GM23338 (cell line): ENCODE results near the gene RAB30. TPM values are rescaled to one million over a fixed set of nuclear protein-coding genes. Genes with fewer than 3 reads are reported as not detected.

Source experiments
- ATAC-seq: fragments of 200-7000 bp; cut with Tn5 transposase; 3 replicates; pipeline ENCODE4 v1.9.1; 2020
- DNase-seq: peaks from one replicate; pipeline ENCODE4 v3.0.0-alpha.2; 2015; ENCODE audit warnings: low spot score
- H2AFZ ChIP-seq: fragments of 200-600 bp; sonication (generic); 2 replicates; pipeline ENCODE4 v1.8.0; 2016; ENCODE audit warnings: antibody characterized with exemption, mild to moderate bottlenecking, moderate library complexity
- H3F3A ChIP-seq: fragments of 200-600 bp; sonication (generic); replicated peaks from 2 replicates; pipeline ENCODE4 v1.8.0; 2017; ENCODE audit warnings: antibody characterized with exemption, mixed run types, low read depth
- H3K27ac ChIP-seq: fragments of 200-600 bp; sonication (generic); 2 replicates; pipeline ENCODE4 v1.6.1; 2016; ENCODE audit warnings: low read depth
- H3K27me3 ChIP-seq: fragments of 200-600 bp; sonication (generic); 2 replicates; pipeline ENCODE4 v1.8.0; 2016; ENCODE audit warnings: mild to moderate bottlenecking, mixed run types, moderate library complexity; ENCODE audit not compliant: insufficient read depth
- H3K36me3 ChIP-seq: fragments of 200-600 bp; sonication (generic); 2 replicates; pipeline ENCODE4 v1.8.0; 2016; ENCODE audit warnings: mild to moderate bottlenecking; ENCODE audit not compliant: insufficient read depth
- H3K4me1 ChIP-seq: fragments of 200-600 bp; sonication (generic); 2 replicates; pipeline ENCODE4 v1.8.0; 2016; ENCODE audit warnings: mild to moderate bottlenecking, moderate library complexity; ENCODE audit not compliant: insufficient read depth
- H3K4me2 ChIP-seq: fragments of 200-600 bp; sonication (generic); 2 replicates; pipeline ENCODE4 v1.7.1; 2017; ENCODE audit warnings: mixed run types
- H3K4me3 ChIP-seq: fragments of 200-600 bp; sonication (generic); 2 replicates; pipeline ENCODE4 v1.6.1; 2016; ENCODE audit warnings: mixed run types
- H3K79me2 ChIP-seq: fragments of 200-600 bp; sonication (generic); replicated peaks from 2 replicates; pipeline ENCODE4 v1.8.0; 2017; ENCODE audit warnings: mild to moderate bottlenecking; ENCODE audit not compliant: insufficient read depth
- H3K9me2 ChIP-seq: fragments of 200-600 bp; sonication (generic); 2 replicates; pipeline ENCODE4 v1.8.0; 2017; ENCODE audit not compliant: insufficient read depth
- H4K20me1 ChIP-seq: fragments of 200-600 bp; sonication (generic); replicated peaks from 2 replicates; pipeline ENCODE4 v1.8.0; 2017; ENCODE audit warnings: mild to moderate bottlenecking; ENCODE audit not compliant: insufficient read depth
- H3K27ac Mint-ChIP-seq: 2 replicates; pipeline ENCODE4 v1.8.0; 2020; ENCODE audit warnings: inconsistent platforms, mild to moderate bottlenecking, moderate library complexity, mixed read lengths
- H3K27me3 Mint-ChIP-seq: 3 replicates; pipeline ENCODE4 v1.8.0; 2022; ENCODE audit warnings: low read depth, mild to moderate bottlenecking, moderate library complexity, mixed read lengths, inconsistent platforms; ENCODE audit not compliant: insufficient read depth, poor library complexity
- H3K36me3 Mint-ChIP-seq: 3 replicates; pipeline ENCODE4 v1.8.0; 2021; ENCODE audit warnings: low read depth, mild to moderate bottlenecking, inconsistent platforms, moderate library complexity, mixed read lengths
- H3K4me1 Mint-ChIP-seq: 3 replicates; pipeline ENCODE4 v1.8.0; 2020; ENCODE audit warnings: mild to moderate bottlenecking, inconsistent platforms, mixed read lengths
- H3K4me3 Mint-ChIP-seq: 3 replicates; pipeline ENCODE4 v1.8.0; 2021; ENCODE audit warnings: moderate library complexity, mild to moderate bottlenecking, inconsistent platforms, mixed read lengths
- H3K9me3 Mint-ChIP-seq: 3 replicates; pipeline ENCODE4 v1.8.0; 2020; ENCODE audit warnings: moderate library complexity, mild to moderate bottlenecking, inconsistent platforms, mixed read lengths
- CREB1 ChIP-seq: fragments of 250-450 bp; sonication (Bioruptor Pico); IDR thresholded peaks from 2 replicates; pipeline ENCODE4 v1.5.0; 2020; ENCODE audit warnings: low read depth, mild to moderate bottlenecking, moderate library complexity
- CTCF ChIP-seq, 2 experiments: fragments of 200-600 bp in 1 of 2; sonication (generic) in 1 of 2; conservative IDR thresholded peaks; 2 replicates each; pipeline versions ENCODE4 v1.5.1 to v1.6.1; 2016 to 2017; ENCODE audit warnings: antibody characterized with exemption in 2 of 2, low read depth in 2 of 2, mild to moderate bottlenecking in 2 of 2, moderate library complexity in 1 of 2
- ETS1 ChIP-seq: IDR thresholded peaks from 2 replicates; pipeline ENCODE4 v1.6.1; 2016; ENCODE audit warnings: antibody characterized with exemption
- EZH2 ChIP-seq: fragments of 200-600 bp; sonication (generic); IDR thresholded peaks from one replicate; pipeline ENCODE4 v1.8.0; 2017; ENCODE audit warnings: antibody characterized with exemption, mild to moderate bottlenecking, low read depth; ENCODE audit not compliant: unreplicated experiment
- EZH2phosphoT487 ChIP-seq: fragments of 200-600 bp; sonication (generic); IDR thresholded peaks from one replicate; pipeline ENCODE4 v1.8.1; 2018; ENCODE audit warnings: antibody characterized with exemption; ENCODE audit not compliant: unreplicated experiment
- JUNB ChIP-seq: IDR thresholded peaks from one replicate; pipeline ENCODE4 v1.6.1; 2016; ENCODE audit warnings: antibody characterized with exemption; ENCODE audit not compliant: unreplicated experiment
- NANOG ChIP-seq: IDR thresholded peaks from 2 replicates; pipeline ENCODE4 v1.6.1; 2016; ENCODE audit warnings: antibody characterized with exemption, borderline replicate concordance
- POLR2AphosphoS5 ChIP-seq: IDR thresholded peaks from 2 replicates; pipeline ENCODE4 v1.6.1; 2016; ENCODE audit warnings: antibody characterized with exemption, low read depth
- REST ChIP-seq: IDR thresholded peaks from one replicate; pipeline ENCODE4 v1.6.1; 2018; ENCODE audit warnings: antibody characterized with exemption; ENCODE audit not compliant: unreplicated experiment
- STAT1 ChIP-seq: IDR thresholded peaks from one replicate; pipeline ENCODE4 v1.6.1; 2016; ENCODE audit warnings: antibody characterized with exemption; ENCODE audit not compliant: unreplicated experiment
- ZNF114 ChIP-seq: fragments of 250-450 bp; sonication (Bioruptor Pico); IDR thresholded peaks from 2 replicates; pipeline ENCODE4 v1.5.0; 2020; ENCODE audit warnings: mild to moderate bottlenecking, moderate library complexity
- ZNF331 ChIP-seq: fragments of 250-450 bp; sonication (Bioruptor Pico); IDR thresholded peaks from 2 replicates; pipeline ENCODE4 v1.5.0; 2020; ENCODE audit warnings: low read depth, mild to moderate bottlenecking, moderate library complexity
- ZNF462 ChIP-seq: fragments of 250-450 bp; sonication (Bioruptor Pico); IDR thresholded peaks from 2 replicates; pipeline ENCODE4 v1.5.0; 2020; ENCODE audit warnings: mild to moderate bottlenecking, moderate library complexity
- polyA plus RNA-seq: library from polyadenylated mRNA; unstranded; fragments of >200 nt; fragmentation: Nextera tagmentation; extraction: Ambion mirVana; gene quantifications from 2 replicates; pipeline ENCODE4 v1.2.1, GENCODE V29; 2016
- total RNA-seq: library from RNA; depleted of rRNA; stranded (reverse); fragments of >200 nt; shearing (Covaris generic); gene quantifications from 2 replicates; pipeline ENCODE4 v1.2.3, GENCODE V29; 2014

RAB30 gene
- total and polyA plus RNA-seq, 2 experiments from 2014 or later, result 3.3 to 6.6 TPM

- TF ChIP-seq ZNF114 (CRISPR knock-in tag) (no peak), NANOG (no peak), CREB1 (no peak)
These were observed 48.3 kb downstream of the RAB30 start (continued) for GRCh38 chr11:83023410-83023809.

GRCh38 chr11:83021780-83022125 is 49.9 kb downstream of the RAB30 start:
- no peak overlapping the region for H3K4me3 Mint-ChIP-seq

More at GRCh38 chr11:83021780-83022125, 49.9 kb downstream of the RAB30 start:
- H3K79me2 ChIP-seq, result peaks cover 12% of the 10 kb centered on the region
- H3F3A ChIP-seq, result no peaks in the 10 kb centered on the region
- H3K4me3 ChIP-seq, result no peak overlapping the region
- Mint-ChIP-seq H3K27ac (no peak overlapping the region), H3K9me3 (peaks cover 3% of the 10 kb centered on the region; the same call in 2 of the 3 replicates), H3K27me3 (no peaks in the 10 kb centered on the region), H3K36me3 (no peaks in the 10 kb centered on the region), H3K4me1 (peaks cover 25% of the 10 kb centered on the region)
- H3K36me3 ChIP-seq, result no peaks in the 10 kb centered on the region
- H3K9me2 ChIP-seq, result no peaks in the 10 kb centered on the region
- ATAC-seq (no peak), DNase-seq (no peak)
- H4K20me1 ChIP-seq, result no peaks in the 10 kb centered on the region
- H3K27ac ChIP-seq, result no peak overlapping the region
- H3K4me2 ChIP-seq, result no peak overlapping the region
- peaks cover 24% of the 10 kb centered on the region for H3K4me1 ChIP-seq
- TF ChIP-seq JUNB, result no peak
- TF ChIP-seq CREB1, result no peak
- no peak for TF ChIP-seq EZH2
- TF ChIP-seq ETS1, result no peak
- no peak for TF ChIP-seq REST
- no peak for TF ChIP-seq NANOG
- no peak for TF ChIP-seq STAT1
- no peak for TF ChIP-seq POLR2AphosphoS5
- TF ChIP-seq EZH2phosphoT487, result no peak
- no peak for TF ChIP-seq ZNF114 (CRISPR knock-in tag)
- no peak for TF ChIP-seq CTCF (conservative IDR thresholded peaks at IDR 0.05; ENCODE audit: low read depth in 2 of 2)
- TF ChIP-seq ZNF462, result no peak
- no peak for TF ChIP-seq ZNF331
- H3K27me3 ChIP-seq, result no peaks in the 10 kb centered on the region
- no peak overlapping the region for H2AFZ ChIP-seq
